Loucy (cell line): ENCODE results near the gene SKP2.

ENCODE experiments used
- CTCF ChIP-seq: fragments of 200-600 bp; sonication (generic); conservative IDR thresholded peaks from 2 replicates; pipeline ENCODE4 v1.5.1; 2014; ENCODE audit warnings: mild to moderate bottlenecking, antibody characterized with exemption, low read length
- EZH2phosphoT487 ChIP-seq: fragments of 200-600 bp; IDR thresholded peaks from 2 replicates; pipeline ENCODE4 v1.6.1; 2018; ENCODE audit warnings: antibody characterized with exemption, mild to moderate bottlenecking, moderate library complexity, borderline replicate concordance

DNA sequence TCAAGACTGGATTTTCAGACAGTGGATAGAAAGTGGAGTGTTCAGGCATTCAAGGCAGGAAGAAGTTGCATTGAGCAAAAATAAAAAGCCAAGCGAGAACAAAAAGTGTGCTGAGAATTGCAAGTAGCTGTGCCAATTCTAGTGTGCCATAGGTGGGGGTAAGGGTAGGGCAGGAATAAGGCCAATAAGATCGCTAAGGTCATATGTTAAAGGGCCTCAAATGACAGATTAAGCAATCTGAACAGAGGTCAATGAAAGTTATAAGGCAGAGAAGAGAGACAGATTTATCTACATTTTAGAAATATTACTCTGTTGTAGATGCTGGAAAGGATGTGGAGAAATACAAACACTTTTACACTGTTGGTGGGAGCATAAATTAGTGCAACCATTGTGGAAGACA lies 53.4 kb downstream of the SKP2 start:
- no peak for TF ChIP-seq CTCF
- no peak for TF ChIP-seq EZH2phosphoT487
